Measurements from ENCODE around the gene CSMD2. TPM values are rescaled to one million over a fixed set of nuclear protein-coding genes. Genes with fewer than 3 reads are reported as not detected.

CSMD2 gene
- total and polyA plus RNA-seq, 2 experiments from 2014 or later = 5.3 to 16.6 TPM

- H3K9me3 Mint-ChIP-seq = no peaks in the 10 kb centered on the region; the same call in 2 of the 3 replicates
- peaks cover 3% of the 10 kb centered on the region for H3K27me3 Mint-ChIP-seq (ENCODE audit: insufficient read depth, low read depth, poor library complexity)
- Histone ChIP-seq H3K79me2 (replicated peaks; ENCODE audit: insufficient read depth) (no peaks in the 10 kb centered on the region), H3F3A (replicated peaks; ENCODE audit: low read depth) (no peaks in the 10 kb centered on the region), H3K9me2 (ENCODE audit: insufficient read depth) (no peaks in the 10 kb centered on the region), H3K4me3 (no peak overlapping the region), H3K27ac (ENCODE audit: low read depth) (no peak overlapping the region), H4K20me1 (replicated peaks; ENCODE audit: insufficient read depth) (no peaks in the 10 kb centered on the region), H3K27me3 (ENCODE audit: insufficient read depth) (no peaks in the 10 kb centered on the region), H3K36me3 (ENCODE audit: insufficient read depth) (no peaks in the 10 kb centered on the region), H3K4me2 (no peak overlapping the region), H3K4me1 (ENCODE audit: insufficient read depth) (no peaks in the 10 kb centered on the region), H2AFZ (no peak overlapping the region)
- DNase-seq (ENCODE audit: low spot score) = no peak
- H3K27ac Mint-ChIP-seq = no peak overlapping the region
- peaks cover 16% of the 10 kb centered on the region for H3K36me3 Mint-ChIP-seq (ENCODE audit: low read depth)
- H3K4me1 Mint-ChIP-seq = no peaks in the 10 kb centered on the region; the same call in 2 of the 3 replicates
- no peak overlapping the region for H3K4me3 Mint-ChIP-seq
- TF ChIP-seq JUNB (IDR thresholded peaks at IDR 0.05; ENCODE audit: unreplicated experiment) = no peak
- TF ChIP-seq ETS1 (IDR thresholded peaks at IDR 0.05) = no peak
- TF ChIP-seq REST (IDR thresholded peaks at IDR 0.05; ENCODE audit: unreplicated experiment) = no peak
- no peak for ATAC-seq
Observed at GRCh38 chr1:33819913-33820311, 345.1 kb downstream of the CSMD2 start.

GRCh38 chr1:33819290-33819912 is 345.6 kb downstream of the CSMD2 start:
- H3K27ac Mint-ChIP-seq = no peak overlapping the region
- Histone ChIP-seq H3K4me1 (ENCODE audit: insufficient read depth) (no peaks in the 10 kb centered on the region), H3K27me3 (ENCODE audit: insufficient read depth) (no peaks in the 10 kb centered on the region), H3K9me2 (ENCODE audit: insufficient read depth) (no peaks in the 10 kb centered on the region), H3K4me2 (no peak overlapping the region), H4K20me1 (replicated peaks; ENCODE audit: insufficient read depth) (no peaks in the 10 kb centered on the region), H3K79me2 (replicated peaks; ENCODE audit: insufficient read depth) (no peaks in the 10 kb centered on the region), H3K4me3 (no peak overlapping the region), H2AFZ (no peak overlapping the region), H3F3A (replicated peaks; ENCODE audit: low read depth) (no peaks in the 10 kb centered on the region), H3K36me3 (ENCODE audit: insufficient read depth) (no peaks in the 10 kb centered on the region), H3K27ac (ENCODE audit: low read depth) (no peak overlapping the region)
- peaks cover 3% of the 10 kb centered on the region for H3K27me3 Mint-ChIP-seq (ENCODE audit: insufficient read depth, low read depth, poor library complexity)
- H3K9me3 Mint-ChIP-seq = no peaks in the 10 kb centered on the region; the same call in 2 of the 3 replicates
- H3K4me3 Mint-ChIP-seq = no peak overlapping the region
- DNase-seq (ENCODE audit: low spot score) (no peak), ATAC-seq (no peak)
- H3K36me3 Mint-ChIP-seq (ENCODE audit: low read depth) = peaks cover 16% of the 10 kb centered on the region; the same call in 2 of the 3 replicates
- no peaks in the 10 kb centered on the region; the same call in 2 of the 3 replicates for H3K4me1 Mint-ChIP-seq
- TF ChIP-seq NANOG (IDR thresholded peaks at IDR 0.05; ENCODE audit: borderline replicate concordance) = no peak
- TF ChIP-seq STAT1 (IDR thresholded peaks at IDR 0.05; ENCODE audit: unreplicated experiment) = no peak
- no peak for TF ChIP-seq ZNF114 (CRISPR knock-in tag; IDR thresholded peaks at IDR 0.05)
- TF ChIP-seq EZH2phosphoT487 (IDR thresholded peaks at IDR 0.05; ENCODE audit: unreplicated experiment) = no peak
- no peak for TF ChIP-seq EZH2 (IDR thresholded peaks at IDR 0.05; ENCODE audit: low read depth, unreplicated experiment)
- TF ChIP-seq ZNF462 (CRISPR knock-in tag; IDR thresholded peaks at IDR 0.05) = no peak
